Measurements from ENCODE around the gene SPATA20. TPM values are rescaled to one million over a fixed set of nuclear protein-coding genes. Genes with fewer than 3 reads are reported as not detected.

The SPATA20 gene
- total and polyA plus RNA-seq, 7 donors: 4.8 to 25.8 (median 16.7) TPM

DNA sequence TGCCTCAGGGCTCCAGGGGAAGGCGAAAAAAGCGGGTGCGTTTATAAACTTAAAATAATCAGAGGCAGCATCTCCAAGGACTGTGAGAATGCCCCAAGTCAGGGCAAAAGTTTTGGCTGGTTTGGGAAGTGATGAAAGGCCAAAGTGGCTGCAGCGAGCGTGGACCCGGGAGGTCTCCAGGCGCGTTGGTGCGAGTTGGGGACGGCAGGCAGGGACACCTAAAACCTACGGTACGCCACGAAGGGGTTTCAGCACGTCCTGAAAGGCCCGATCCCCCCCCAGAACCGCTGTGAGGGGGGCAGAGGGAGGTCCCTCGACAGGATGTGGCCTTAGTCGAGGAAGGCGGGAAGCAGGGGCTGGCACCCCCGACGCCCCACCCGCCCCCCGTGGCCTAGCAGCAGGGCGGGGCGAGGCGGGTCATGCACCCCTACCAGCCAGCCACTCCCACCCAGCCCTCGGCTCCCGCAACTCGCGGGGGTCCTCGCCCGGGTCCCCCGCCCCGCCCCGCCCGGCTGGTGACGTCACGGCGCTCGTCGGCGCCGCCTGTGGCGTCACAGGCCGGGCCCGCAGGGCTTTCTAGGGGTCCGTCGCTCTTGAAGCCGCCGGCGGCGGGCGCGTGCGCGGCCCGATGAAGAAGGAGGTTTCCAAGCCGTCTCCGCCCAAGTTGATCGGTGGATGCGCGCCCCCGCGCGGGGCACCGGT is 39.0 kb upstream of the SPATA20 start, which contains the start of gene MYCBPAP:
Gene MYCBPAP, plus strand, starts transcription at position 569 of the 702 bp plus-strand sequence. CDS start 236 bp downstream, outside the sequence.
- intact Hi-C loops (cut with DNase I): no loop called here
- DNase-seq (peak; percentile 86 to 90), ATAC-seq (peak; percentile 72 to 94 (median 77))
- WGBS, 3 donors: 9 to 16% (median 10%) methylated on average over 31 to 66 of the region's 66 CpGs
- Histone ChIP-seq H3K9me3 (no peaks in the 10 kb centered on the region), H3K27ac (peak within 1 kb of the TSS; percentile 65), H3K36me3 (ENCODE audit: insufficient read depth in 1 of 2, low read depth in 1 of 2) (no peaks in the 10 kb centered on the region), H3K4me1 (no peaks in the 10 kb centered on the region), H3K4me3 (peak within 1 kb of the TSS; percentile 75), H3K27me3 (ENCODE audit: insufficient read depth in 3 of 3, low read length in 2 of 3) (no peaks in the 10 kb centered on the region)
- TF ChIP-seq, protein P1, sequence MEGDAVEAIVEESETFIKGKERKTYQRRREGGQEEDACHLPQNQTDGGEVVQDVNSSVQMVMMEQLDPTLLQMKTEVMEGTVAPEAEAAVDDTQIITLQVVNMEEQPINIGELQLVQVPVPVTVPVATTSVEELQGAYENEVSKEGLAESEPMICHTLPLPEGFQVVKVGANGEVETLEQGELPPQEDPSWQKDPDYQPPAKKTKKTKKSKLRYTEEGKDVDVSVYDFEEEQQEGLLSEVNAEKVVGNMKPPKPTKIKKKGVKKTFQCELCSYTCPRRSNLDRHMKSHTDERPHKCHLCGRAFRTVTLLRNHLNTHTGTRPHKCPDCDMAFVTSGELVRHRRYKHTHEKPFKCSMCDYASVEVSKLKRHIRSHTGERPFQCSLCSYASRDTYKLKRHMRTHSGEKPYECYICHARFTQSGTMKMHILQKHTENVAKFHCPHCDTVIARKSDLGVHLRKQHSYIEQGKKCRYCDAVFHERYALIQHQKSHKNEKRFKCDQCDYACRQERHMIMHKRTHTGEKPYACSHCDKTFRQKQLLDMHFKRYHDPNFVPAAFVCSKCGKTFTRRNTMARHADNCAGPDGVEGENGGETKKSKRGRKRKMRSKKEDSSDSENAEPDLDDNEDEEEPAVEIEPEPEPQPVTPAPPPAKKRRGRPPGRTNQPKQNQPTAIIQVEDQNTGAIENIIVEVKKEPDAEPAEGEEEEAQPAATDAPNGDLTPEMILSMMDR (IDR thresholded peaks at IDR 0.05): peak; percentile 15

DNA sequence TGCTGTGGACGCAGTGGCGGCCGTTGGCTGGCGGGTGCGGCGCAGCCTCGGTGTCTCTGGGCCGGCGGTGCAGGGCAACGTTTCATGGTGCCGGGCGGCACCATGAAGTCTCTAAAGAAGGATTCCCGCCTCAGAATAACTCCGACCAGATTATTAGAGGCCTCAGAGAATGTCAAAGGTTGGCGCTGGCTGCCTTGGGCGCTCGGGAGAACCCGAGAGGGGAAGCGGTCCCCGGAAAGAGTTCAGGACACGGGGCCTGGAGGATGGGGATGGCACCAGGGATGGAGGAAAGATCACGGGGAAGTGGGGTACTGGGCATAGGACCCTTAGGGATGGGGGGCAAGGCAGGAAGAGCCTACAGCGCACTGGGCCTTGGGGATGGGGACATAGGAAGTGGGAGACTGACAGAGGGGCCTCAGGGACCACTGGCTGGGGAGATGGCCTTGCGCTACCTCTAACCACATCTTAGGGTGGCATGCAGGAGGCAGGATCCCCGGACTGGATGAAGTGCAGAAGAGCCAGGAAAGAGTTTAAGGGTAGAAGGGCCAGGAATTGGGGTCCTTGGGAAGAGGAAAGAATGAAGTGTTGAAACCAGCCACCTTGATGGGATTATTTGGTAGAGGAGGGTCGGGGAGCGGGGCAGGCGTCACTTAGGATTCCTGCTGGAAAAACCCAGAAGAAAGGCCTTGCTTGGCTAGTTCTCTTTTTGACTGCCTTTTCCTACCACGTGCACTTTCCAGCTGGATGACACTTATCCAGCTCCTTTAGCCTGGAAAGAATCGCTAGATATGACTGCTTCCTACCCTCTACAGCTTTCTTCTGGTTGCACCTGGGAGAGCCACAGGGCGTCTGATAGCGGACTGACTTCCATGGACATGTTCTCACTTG is 38.2 kb upstream of the SPATA20 start:
- Histone ChIP-seq H3K27ac (peak overlapping the region; percentile 65), H3K4me3 (peak overlapping the region; percentile 75), H3K36me3 (ENCODE audit: insufficient read depth in 1 of 2, low read depth in 1 of 2) (no peaks in the 10 kb centered on the region), H3K9me3 (no peaks in the 10 kb centered on the region), H3K4me1 (no peaks in the 10 kb centered on the region), H3K27me3 (ENCODE audit: insufficient read depth in 3 of 3, low read length in 2 of 3) (no peaks in the 10 kb centered on the region)
- peak in 1 of 4 donors; percentile 2 for ATAC-seq
- peak in 1 of 2 donors; percentile 35 for DNase-seq
- TF ChIP-seq, protein P1 (IDR thresholded peaks at IDR 0.05): no peak
- 27 to 40% (median 28%) methylated on average over 29 to 32 of the region's 32 CpGs for WGBS, 3 donors
- intact Hi-C loops (cut with DNase I): no loop called here

- DNase-seq: no peak
- no peaks in the 10 kb centered on the region for H3K36me3 ChIP-seq (ENCODE audit: insufficient read depth in 1 of 2, low read depth in 1 of 2)
- no peak for ATAC-seq
- no peak overlapping the region for H3K27ac ChIP-seq
- no peaks in the 10 kb centered on the region for H3K27me3 ChIP-seq (ENCODE audit: insufficient read depth in 3 of 3, low read length in 2 of 3)
- 50 to 64% (median 62%) methylated on average over 3 of the region's 3 CpGs for WGBS, 3 donors
- TF ChIP-seq, protein P1 (IDR thresholded peaks at IDR 0.05): no peak
- no peak overlapping the region for H3K4me3 ChIP-seq
- no peaks in the 10 kb centered on the region for H3K9me3 ChIP-seq
- H3K4me1 ChIP-seq: no peaks in the 10 kb centered on the region
- intact Hi-C loops (cut with DNase I): no loop called here
These were observed 35.9 kb upstream of the SPATA20 start for GRCh38 chr17:50511058-50511457.

- H3K27ac ChIP-seq: no peak overlapping the region
- TF ChIP-seq, protein P1 (IDR thresholded peaks at IDR 0.05): no peak
- H3K4me1 ChIP-seq: no peaks in the 10 kb centered on the region
- intact Hi-C loops (cut with DNase I): no loop called here
- ATAC-seq: no peak
- WGBS, 3 donors: 67 to 81% (median 69%) methylated on average over 4 of the region's 4 CpGs
- H3K4me3 ChIP-seq: no peak overlapping the region
- no peak for DNase-seq
- H3K27me3 ChIP-seq (ENCODE audit: insufficient read depth in 3 of 3, low read length in 2 of 3): no peaks in the 10 kb centered on the region
- no peaks in the 10 kb centered on the region for H3K36me3 ChIP-seq (ENCODE audit: insufficient read depth in 1 of 2, low read depth in 1 of 2)
- H3K9me3 ChIP-seq: no peaks in the 10 kb centered on the region
These were observed 33.5 kb upstream of the SPATA20 start for GRCh38 chr17:50513495-50513894.

All from psoas muscle (tissue), 8 donors.